ENCODE data around the gene ARMC7.
A peak's percentile ranks its signal among the peaks of the same experiment; 100 is the strongest.
"Not testable (repeated sequence)": the region's sequence is repeated elsewhere in the genome, so short reads cannot be mapped to it uniquely, and the experiment has no call there.

The ARMC7 gene

DNA sequence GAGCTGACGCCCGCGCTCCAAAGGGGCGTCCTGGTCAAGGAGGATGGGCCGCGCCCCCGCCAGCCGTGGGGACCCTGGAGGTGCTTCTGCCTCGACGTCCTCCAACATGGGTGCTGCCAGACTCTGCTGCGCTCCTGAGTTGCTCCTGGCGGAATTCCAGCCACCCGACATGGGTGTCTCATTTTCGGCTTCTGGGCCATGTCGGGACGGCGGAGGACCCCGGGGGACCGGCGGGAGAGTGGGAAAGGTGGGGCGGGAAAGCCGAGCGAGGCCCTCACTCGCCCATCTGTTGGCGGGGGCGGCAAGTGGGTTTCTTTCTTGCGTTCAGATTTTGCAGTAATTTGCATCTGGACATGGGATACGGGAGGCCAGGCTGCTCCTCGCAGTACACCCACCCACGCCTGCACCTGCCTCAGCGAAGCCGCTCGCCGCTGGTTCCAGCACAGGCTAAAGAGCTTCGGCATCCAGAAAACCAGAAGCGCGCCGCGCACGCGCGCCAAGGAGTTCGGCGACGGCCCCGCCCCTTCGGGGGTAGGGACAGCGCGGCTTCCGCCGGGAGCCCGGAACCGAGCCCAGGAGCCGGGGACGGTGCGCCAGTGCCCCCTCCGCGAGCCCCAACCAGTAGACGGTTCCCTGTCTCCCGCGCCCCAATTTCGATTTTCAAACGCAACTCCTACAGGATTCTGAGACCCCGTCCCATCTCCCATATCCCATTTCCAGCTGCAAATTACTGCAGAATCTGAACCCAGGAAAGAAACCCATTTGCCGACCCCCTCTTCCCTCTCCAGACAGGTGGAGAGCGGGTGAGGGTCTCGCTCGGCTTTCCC is at the start of gene ARMC7:
ARMC7 (plus strand) TSS at position 563 of the 827 bp plus-strand sequence. CDS start 320 bp downstream, outside the sequence.
- peak; percentile 27 for DNase-seq

DNA sequence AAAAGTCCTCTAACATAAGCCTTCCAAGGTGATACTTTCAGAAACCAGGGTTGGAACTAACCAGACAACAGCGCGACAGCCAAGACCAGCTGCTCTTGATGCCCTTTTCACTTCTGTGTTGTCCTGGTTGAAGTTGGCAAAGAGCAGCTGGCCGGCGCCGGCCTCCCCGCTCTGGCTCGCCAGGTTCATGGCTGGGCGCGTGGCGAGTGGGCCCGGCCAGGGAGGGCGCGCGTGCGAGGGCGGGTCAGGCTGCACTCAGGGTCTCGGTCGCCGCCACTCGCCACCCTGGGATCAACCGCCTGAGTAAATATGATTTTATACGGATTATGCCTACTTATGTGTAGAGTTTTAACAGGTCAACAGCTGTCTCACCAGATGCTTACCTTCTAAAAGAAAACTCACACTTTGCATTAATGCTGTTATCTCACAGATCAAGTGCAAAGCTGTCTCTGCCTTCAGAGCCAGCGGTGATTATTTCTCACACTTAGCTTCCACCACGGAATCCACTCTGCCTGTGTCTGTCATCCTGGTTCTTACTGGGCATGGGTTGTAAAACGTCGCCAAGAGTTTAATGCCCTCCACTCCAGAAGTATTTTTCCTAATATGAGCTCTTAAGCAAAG is 49.2 kb upstream of the ARMC7 start:
- no peak for DNase-seq

- DNase-seq: no peak
Observed at GRCh38 chr17:75061055-75061438, 48.7 kb upstream of the ARMC7 start.

- DNase-seq: no peak
Observed at GRCh38 chr17:75061618-75062017, 48.2 kb upstream of the ARMC7 start.

- no peak for DNase-seq
Observed at GRCh38 chr17:75063201-75063600, 46.6 kb upstream of the ARMC7 start.

DNA sequence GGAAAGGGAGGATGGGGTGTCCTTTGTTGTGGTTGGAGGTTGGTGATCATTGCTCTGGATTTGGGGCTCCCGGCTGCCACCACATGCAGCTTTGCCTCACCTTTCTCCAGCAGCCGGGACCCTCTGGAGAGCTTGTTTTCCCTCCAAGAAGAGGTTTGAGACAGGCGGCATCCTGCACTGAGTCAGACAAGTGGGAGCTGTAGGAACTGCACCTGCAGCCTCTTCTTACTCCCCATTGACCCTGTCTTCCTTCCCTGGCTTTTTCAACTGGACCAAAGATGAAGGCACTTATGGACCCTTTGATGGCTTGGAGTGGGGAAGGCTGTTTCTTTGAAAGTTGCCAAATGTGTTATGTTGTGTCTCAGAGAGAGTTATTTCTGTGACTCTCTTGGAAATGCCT is 46.1 kb upstream of the ARMC7 start:
- DNase-seq: no peak

- DNase-seq: no peak
Observed at GRCh38 chr17:75064040-75064439, 45.7 kb upstream of the ARMC7 start.

GRCh38 chr17:75064460-75064859 is 45.3 kb upstream of the ARMC7 start:
- DNase-seq: no peak

DNA sequence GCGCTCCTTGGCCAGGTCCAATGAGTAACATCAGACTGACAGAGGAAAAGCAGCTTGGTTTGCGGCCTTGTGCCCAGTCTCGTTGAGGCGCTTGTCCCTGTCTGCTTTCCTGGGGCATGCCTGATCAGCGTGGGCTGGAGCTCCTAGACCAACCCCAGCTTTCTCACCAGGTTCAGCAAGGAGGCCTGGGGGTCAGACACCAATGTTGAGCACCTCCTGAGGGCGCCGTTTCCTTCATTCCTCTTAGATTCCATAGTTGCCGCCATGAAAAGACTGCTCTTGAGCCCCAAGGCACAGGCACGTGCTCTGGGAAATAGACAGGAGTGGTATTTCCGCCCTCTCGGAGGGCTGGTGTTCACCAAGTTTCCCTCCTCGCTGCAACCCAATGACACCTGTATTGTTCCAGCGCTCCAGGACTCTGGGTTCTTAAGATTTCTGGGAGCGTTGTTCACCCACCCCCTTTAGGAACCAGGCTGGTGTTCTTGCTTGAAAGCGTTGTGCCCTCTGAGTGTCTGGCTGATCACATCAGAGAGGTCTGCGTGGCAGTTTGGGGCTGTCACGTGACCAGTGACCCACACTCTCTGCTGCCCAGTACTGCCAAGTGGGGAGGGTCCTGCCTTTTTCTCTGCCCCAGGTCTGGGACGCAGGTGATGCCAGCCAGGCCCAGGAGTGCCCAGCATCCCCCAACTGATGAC is 44.8 kb upstream of the ARMC7 start:
- DNase-seq: no peak

DNA sequence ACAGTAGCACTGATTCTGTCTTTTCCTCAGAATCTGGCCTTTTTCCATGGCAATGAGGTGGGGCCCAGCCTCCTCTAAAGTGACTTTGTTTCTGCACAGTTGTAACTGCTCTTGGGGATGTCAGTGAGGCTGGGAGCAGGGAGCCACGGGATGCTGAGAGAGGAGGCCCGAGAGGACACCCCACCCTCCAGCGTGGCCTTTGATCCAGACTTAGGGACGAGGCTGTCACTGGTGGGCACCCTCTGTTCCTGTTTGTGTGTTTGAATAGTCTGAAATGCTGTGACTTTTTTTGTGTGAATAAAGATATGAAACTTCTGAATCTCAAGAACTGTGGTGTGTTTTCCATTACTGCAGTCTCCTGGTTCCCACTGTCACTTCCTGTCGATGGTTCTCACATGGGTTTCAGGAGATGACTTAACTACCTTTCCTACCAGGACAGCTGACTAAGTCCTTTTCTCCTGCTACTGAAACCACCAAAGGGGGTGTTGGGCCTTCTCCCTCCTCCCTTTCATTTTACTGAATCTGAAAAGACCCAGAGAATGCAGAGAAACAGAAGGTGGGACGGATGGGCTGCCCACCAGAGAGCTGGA is 44.1 kb upstream of the ARMC7 start:
- DNase-seq: no peak

DNA sequence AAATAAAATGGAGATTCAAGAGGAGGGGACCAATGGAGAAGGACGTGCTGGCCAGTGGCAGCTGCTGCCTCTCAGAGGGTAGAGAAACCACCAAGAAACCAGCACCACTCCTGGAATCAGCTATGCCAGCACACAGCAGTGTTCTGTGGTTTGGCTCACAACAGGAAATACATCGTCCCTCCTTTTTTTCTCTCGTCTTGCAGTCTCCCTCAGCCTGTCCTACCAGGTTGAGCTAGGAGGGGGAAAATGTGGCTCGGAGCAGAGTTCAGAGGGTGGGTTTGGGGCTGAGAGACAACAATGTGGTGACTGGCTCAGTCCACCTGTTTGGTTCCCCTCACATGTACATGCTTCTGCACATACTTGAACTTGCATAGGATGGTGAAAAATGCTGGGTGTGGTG is 41.9 kb upstream of the ARMC7 start:
- no peak for DNase-seq

GRCh38 chr17:75068750-75069149 is 41.0 kb upstream of the ARMC7 start:
- no peak for DNase-seq

DNA sequence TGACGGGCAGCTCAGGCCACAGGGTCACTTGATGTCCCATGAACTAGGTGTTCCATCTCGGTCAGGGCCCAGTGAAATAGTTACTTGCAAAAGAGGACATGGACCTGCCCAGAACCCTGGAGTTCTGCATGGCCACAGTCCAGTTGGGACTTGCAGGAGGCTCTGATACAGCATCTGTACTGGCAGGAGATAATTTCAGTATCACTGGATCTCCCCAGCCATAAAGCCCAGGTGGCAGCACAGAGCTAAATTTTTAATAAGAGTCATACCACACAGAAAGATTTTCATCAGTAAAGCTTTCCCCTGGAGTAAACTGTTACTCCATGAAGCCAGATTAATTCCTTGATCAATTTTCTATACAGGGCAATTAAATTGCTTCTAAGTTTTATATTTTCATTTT is 40.0 kb upstream of the ARMC7 start:
- no peak for DNase-seq

DNA sequence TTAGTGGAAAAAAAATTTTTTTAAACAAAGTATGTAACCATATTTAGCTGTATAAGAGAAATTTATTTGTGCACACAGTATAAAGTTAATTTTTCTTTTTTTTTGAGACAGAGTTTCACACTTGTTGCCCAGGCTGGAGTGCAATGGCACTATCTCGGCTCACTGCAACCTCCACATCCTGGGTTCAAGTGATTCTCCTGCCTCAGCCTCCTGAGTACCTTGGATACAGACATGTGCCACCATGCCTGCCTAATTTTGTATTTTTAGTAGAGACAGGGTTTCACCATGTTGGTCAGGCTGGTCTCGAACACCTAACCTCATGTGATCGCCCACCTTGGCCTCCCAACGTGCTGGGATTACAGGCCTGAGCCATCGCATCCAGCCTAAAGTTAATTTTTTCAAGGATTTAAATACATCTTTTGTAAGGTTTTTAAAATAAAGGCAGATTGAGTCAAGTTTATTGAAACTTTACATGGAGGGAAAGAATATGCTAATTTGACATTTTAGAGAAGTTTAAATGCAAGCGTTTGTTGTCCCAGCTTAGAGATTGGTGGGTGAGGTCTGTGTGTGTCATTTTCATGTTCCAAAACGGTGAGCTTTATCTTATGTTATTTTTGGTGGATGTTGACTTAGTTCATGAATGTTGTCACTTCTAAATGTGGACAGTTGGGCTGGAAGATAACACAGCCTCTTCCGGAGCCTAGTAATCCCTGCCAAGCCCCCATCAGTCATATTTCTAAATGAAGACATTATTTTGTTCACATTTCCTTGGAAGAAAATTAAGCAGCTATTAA is 38.1 kb upstream of the ARMC7 start:
- not testable (repeated sequence) for DNase-seq

GRCh38 chr17:75072909-75073308 is 36.9 kb upstream of the ARMC7 start:
- not testable (repeated sequence) for DNase-seq

DNA sequence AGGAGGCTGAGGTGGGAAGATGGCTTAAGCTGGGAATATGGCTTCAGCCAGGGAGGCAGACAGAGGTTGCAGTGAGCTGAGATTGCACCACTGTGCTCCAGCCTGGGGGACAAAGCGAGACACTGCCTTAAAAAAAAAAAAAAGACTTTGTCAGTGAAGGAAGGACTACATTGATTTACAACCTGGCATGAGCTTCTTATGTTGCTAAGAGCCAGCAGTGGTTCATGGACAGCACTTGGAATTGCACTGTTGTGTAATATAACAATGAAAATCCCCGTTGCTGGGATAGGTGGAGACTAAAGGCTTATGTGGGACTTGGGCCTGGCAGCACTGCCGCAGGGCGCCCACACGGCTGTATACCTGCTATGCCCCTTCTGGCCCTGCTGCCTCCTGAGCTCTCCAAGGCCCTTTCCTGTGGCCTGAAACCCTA is 36.1 kb upstream of the ARMC7 start:
- no peak for DNase-seq

- no peak for DNase-seq
Observed at GRCh38 chr17:75074532-75074931, 35.2 kb upstream of the ARMC7 start.

DNA sequence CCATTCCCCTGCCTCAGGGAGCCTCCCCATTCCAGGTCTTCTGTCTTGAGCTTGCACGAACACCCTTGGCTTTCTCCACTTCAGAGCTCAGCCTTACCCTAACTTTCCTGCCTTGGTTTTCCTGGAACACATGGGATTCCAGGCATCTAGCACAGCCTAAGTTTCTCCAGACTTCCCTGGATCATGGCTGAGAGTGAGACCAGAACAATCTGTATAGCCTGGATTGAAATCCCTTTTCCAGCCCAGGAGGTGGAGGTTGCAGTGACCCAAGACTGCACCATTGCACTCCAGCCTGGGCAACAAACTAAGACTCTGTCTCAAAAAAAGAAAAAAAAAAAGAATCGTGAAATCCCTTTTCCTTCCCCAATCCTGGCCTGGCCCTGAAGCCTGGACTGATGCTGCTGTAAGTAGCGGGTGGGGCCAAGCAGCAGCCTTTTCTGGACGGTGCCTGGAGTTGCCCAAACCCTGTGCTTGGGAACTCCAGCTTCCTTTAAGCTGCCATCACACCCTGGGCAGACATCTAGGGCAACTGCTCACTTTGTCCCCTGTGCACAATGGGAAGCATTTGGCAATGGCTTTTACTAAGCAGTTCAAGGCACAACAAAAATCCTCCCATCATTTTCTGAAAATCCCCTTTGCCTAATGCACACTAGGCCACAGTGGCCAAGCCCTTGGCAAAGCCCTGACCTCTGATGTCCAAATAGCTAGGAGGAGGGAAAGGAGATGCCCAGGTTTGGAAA is 34.0 kb upstream of the ARMC7 start:
- no peak for DNase-seq

GRCh38 chr17:75077072-75077495 is 32.7 kb upstream of the ARMC7 start:
- DNase-seq: no peak

- no peak for DNase-seq
Observed at GRCh38 chr17:75077496-75078283, 32.1 kb upstream of the ARMC7 start.
